Liver (tissue), 9 donors: ENCODE data around the gene MGAT1. TPM values are rescaled to one million over a fixed set of nuclear protein-coding genes. Genes with fewer than 3 reads are reported as not detected.

ENCODE experiments used
- DNase-seq: peaks from one replicate; pipeline ENCODE4 v3.0.0-alpha.2; 2017; ENCODE audit warnings: low spot score
- H3K27ac ChIP-seq, 2 donors: one replicate each; pipeline ENCODE4 v1.7.0; 2013; ENCODE audit warnings: inconsistent platforms in 2 of 2, low read length in 2 of 2, control low read depth in 1 of 2, low read depth in 1 of 2, mild to moderate bottlenecking in 1 of 2
- H3K27me3 ChIP-seq, 4 donors: one replicate each; pipeline versions ENCODE4 v1.6.1 to v1.7.0; 2013; ENCODE audit warnings: low read length in 3 of 4, inconsistent platforms in 1 of 4, mild to moderate bottlenecking in 1 of 4, moderate library complexity in 1 of 4; ENCODE audit not compliant: control insufficient read depth in 4 of 4, insufficient read depth in 4 of 4
- H3K36me3 ChIP-seq, 4 donors: one replicate each; pipeline versions ENCODE4 v1.6.1 to v1.7.0; 2013; ENCODE audit warnings: low read length in 3 of 4, mild to moderate bottlenecking in 3 of 4, low read depth in 1 of 4, moderate library complexity in 1 of 4; ENCODE audit not compliant: control insufficient read depth in 4 of 4, insufficient read depth in 3 of 4
- H3K4me1 ChIP-seq, 4 donors: one replicate each; pipeline versions ENCODE4 v1.6.1 to v1.7.0; 2013; ENCODE audit warnings: low read length in 3 of 4, mild to moderate bottlenecking in 3 of 4, moderate library complexity in 1 of 4; ENCODE audit not compliant: control insufficient read depth in 4 of 4, insufficient read depth in 4 of 4
- H3K4me3 ChIP-seq, 3 donors: one replicate each; pipeline versions ENCODE4 v1.6.1 to v1.7.0; 2013; ENCODE audit warnings: low read length in 3 of 3, control low read depth in 1 of 3, low read depth in 1 of 3, mild to moderate bottlenecking in 1 of 3
- H3K9ac ChIP-seq, 2 donors: one replicate each; pipeline ENCODE4 v1.7.0; 2013; ENCODE audit warnings: low read length in 2 of 2, mild to moderate bottlenecking in 2 of 2, moderate library complexity in 2 of 2, control low read depth in 1 of 2, low read depth in 1 of 2
- H3K9me3 ChIP-seq, 4 donors: one replicate each; pipeline versions ENCODE4 v1.6.1 to v1.7.0; 2013; ENCODE audit warnings: low read length in 3 of 4; ENCODE audit not compliant: control insufficient read depth in 4 of 4
- EGR1 ChIP-seq, 2 donors: IDR thresholded peaks; 2 replicates each; pipeline ENCODE4 v1.6.1; 2016 to 2018; ENCODE audit warnings: antibody characterized with exemption in 2 of 2, low read depth in 2 of 2
- FOXA1 ChIP-seq: IDR thresholded peaks from 2 replicates; pipeline ENCODE4 v1.6.1; 2016; ENCODE audit warnings: antibody characterized with exemption
- FOXA2 ChIP-seq: IDR thresholded peaks from 2 replicates; pipeline ENCODE4 v1.6.1; 2016; ENCODE audit warnings: antibody characterized with exemption
- GABPA ChIP-seq, 2 donors: IDR thresholded peaks in 1 of 2; conservative IDR thresholded peaks in 1 of 2; 2 replicates each; pipeline ENCODE4 v1.6.1; 2016; ENCODE audit warnings: antibody characterized with exemption in 2 of 2, mild to moderate bottlenecking in 1 of 2, moderate library complexity in 1 of 2
- HNF4A ChIP-seq, 2 donors: conservative IDR thresholded peaks; 2 replicates each; pipeline ENCODE4 v1.6.1; 2016; ENCODE audit warnings: antibody characterized with exemption in 2 of 2, mild to moderate bottlenecking in 2 of 2
- HNF4G ChIP-seq: IDR thresholded peaks from 2 replicates; pipeline ENCODE4 v1.6.1; 2016; ENCODE audit warnings: antibody characterized with exemption
- JUND ChIP-seq, 2 donors: IDR thresholded peaks; 2 replicates each; pipeline ENCODE4 v1.6.1; 2016; ENCODE audit warnings: antibody characterized with exemption in 2 of 2
- MAX ChIP-seq: IDR thresholded peaks from 2 replicates; pipeline ENCODE4 v1.6.1; 2016; ENCODE audit warnings: antibody characterized with exemption
- NR2F2 ChIP-seq: IDR thresholded peaks from 2 replicates; pipeline ENCODE4 v1.6.1; 2016; ENCODE audit warnings: antibody characterized with exemption
- RAD21 ChIP-seq, 2 donors: IDR thresholded peaks; 2 replicates each; pipeline ENCODE4 v1.6.1; 2016; ENCODE audit warnings: antibody characterized with exemption in 2 of 2, mild to moderate bottlenecking in 2 of 2
- REST ChIP-seq: IDR thresholded peaks from 2 replicates; pipeline ENCODE4 v1.6.1; 2016; ENCODE audit warnings: antibody characterized with exemption, mild to moderate bottlenecking
- RXRA ChIP-seq, 2 donors: IDR thresholded peaks; 2 replicates each; pipeline ENCODE4 v1.6.1; 2017 to 2018; ENCODE audit warnings: antibody characterized with exemption in 2 of 2, mild to moderate bottlenecking in 1 of 2
- SP1 ChIP-seq: IDR thresholded peaks from 2 replicates; pipeline ENCODE4 v1.6.1; 2018; ENCODE audit warnings: antibody characterized with exemption, mild to moderate bottlenecking
- TAF1 ChIP-seq: conservative IDR thresholded peaks from 2 replicates; pipeline ENCODE4 v1.6.1; 2016; ENCODE audit warnings: antibody characterized with exemption, mild to moderate bottlenecking
- YY1 ChIP-seq: IDR thresholded peaks from 2 replicates; pipeline ENCODE4 v1.6.1; 2016; ENCODE audit warnings: antibody characterized with exemption, mild to moderate bottlenecking
- whole genome bisulfite sequencing: extraction: QIAGEN DNeasy Blood & Tissue Kit; methylation state at CpG from one replicate; pipeline ENCODE4 v1.1.7; 2013; 5-methylcytosine and 5-hydroxymethylcytosine counted together
- polyA plus RNA-seq, 2 donors: library from polyadenylated mRNA; stranded (reverse) in 1 of 2; unstranded in 1 of 2; fragments of 200-250 nt in 1 of 2; fragments of >200 nt in 1 of 2; fragmentation: Nextera tagmentation in 1 of 2; extraction: Ambion mirVana in 1 of 2; gene quantifications; one replicate each; pipeline versions ENCODE4 v1.2.1 to v1.2.3, GENCODE V29; 2013 to 2015
- total RNA-seq, 2 donors: library from RNA; depleted of rRNA; stranded (reverse); fragments of >200 nt; gene quantifications; one replicate each; pipeline ENCODE4 v1.2.3, GENCODE V29; 2014
- donor health status: healthy.
- donor health status: healthy.
- donor health status: healthy.
- donor health status: healthy.
- donor health status: healthy.

MGAT1 gene
- total and polyA plus RNA-seq, 4 donors: 73.0 to 125 (median 97.7) TPM

GRCh38 chr5:180779985-180780610 lies 22.5 kb downstream of the MGAT1 start (continued):
- TF ChIP-seq REST: no peak

GRCh38 chr5:180777475-180777874 lies 25.1 kb downstream of the MGAT1 start:
- H3K27ac ChIP-seq: no peak overlapping the region
- no peaks in the 10 kb centered on the region for H3K36me3 ChIP-seq
- H3K4me3 ChIP-seq: no peak overlapping the region
- no peak overlapping the region for H3K9ac ChIP-seq
- WGBS: 96% methylated on average over 1 of the region's 1 CpG
- DNase-seq: no peak
- no peak for TF ChIP-seq RAD21 (IDR thresholded peaks at IDR 0.05)
- TF ChIP-seq NR2F2: no peak
- TF ChIP-seq HNF4A (conservative IDR thresholded peaks at IDR 0.05): no peak
- TF ChIP-seq HNF4G: no peak
- TF ChIP-seq JUND (IDR thresholded peaks at IDR 0.05): no peak
- no peak for TF ChIP-seq SP1
- no peak for TF ChIP-seq FOXA1
- TF ChIP-seq YY1: no peak
- no peak for TF ChIP-seq TAF1
- TF ChIP-seq MAX: no peak
- no peak for TF ChIP-seq GABPA (IDR thresholded peaks at IDR 0.05 in 1 of 2, conservative IDR thresholded peaks at IDR 0.05 in 1 of 2)
- no peak for TF ChIP-seq RXRA (IDR thresholded peaks at IDR 0.05)
- TF ChIP-seq FOXA2: no peak
- H3K4me1 ChIP-seq: no peaks in the 10 kb centered on the region
- no peaks in the 10 kb centered on the region for H3K9me3 ChIP-seq
- H3K27me3 ChIP-seq: peaks cover 0 to 3% (median 0%) of the 10 kb centered on the region in 4 donors

GRCh38 chr5:180776376-180776775 lies 26.2 kb downstream of the MGAT1 start:
- H3K4me3 ChIP-seq: no peak overlapping the region
- H3K4me1 ChIP-seq: no peaks in the 10 kb centered on the region
- peaks cover 0 to 3% (median 0%) of the 10 kb centered on the region in 4 donors for H3K27me3 ChIP-seq
- TF ChIP-seq REST (no peak), HNF4A (conservative IDR thresholded peaks at IDR 0.05) (no peak), EGR1 (IDR thresholded peaks at IDR 0.05; ENCODE audit: low read depth in 2 of 2) (no peak), NR2F2 (no peak)
- H3K36me3 ChIP-seq: no peaks in the 10 kb centered on the region
- no peak overlapping the region for H3K9ac ChIP-seq
- no peak for DNase-seq
- H3K27ac ChIP-seq: no peak overlapping the region
- 97% methylated on average over 1 of the region's 1 CpG for WGBS
- no peaks in the 10 kb centered on the region for H3K9me3 ChIP-seq
